Mammary epithelial cell (primary cell): Measurements from ENCODE around the gene GRID1.

ENCODE experiments used
- CTCF ChIP-seq, 2 donors: IDR thresholded peaks in 1 of 2; conservative IDR thresholded peaks in 1 of 2; 2 replicates each; pipeline ENCODE4 v1.5.1; 2011 to 2012; ENCODE audit warnings: inconsistent platforms in 2 of 2, low read length in 2 of 2, mild to moderate bottlenecking in 2 of 2, control low read depth in 1 of 2, low read depth in 1 of 2; ENCODE audit not compliant: insufficient read depth in 1 of 2; ENCODE audit errors: extremely low read depth in 1 of 2
- EZH2 ChIP-seq: IDR thresholded peaks from 2 replicates; pipeline ENCODE4 v1.6.1; 2012; ENCODE audit warnings: low read length, inconsistent platforms, borderline replicate concordance

- TF ChIP-seq CTCF (conservative IDR thresholded peaks at IDR 0.05 in 1 of 2, IDR thresholded peaks at IDR 0.05 in 1 of 2; ENCODE audit: extremely low read depth in 1 of 2, insufficient read depth in 1 of 2, low read depth in 1 of 2, low read length in 2 of 2) (no peak), EZH2 (no peak)
These were observed 55.4 kb downstream of the GRID1 start for GRCh38 chr10:86311190-86311589.
